GM23338 (cell line): ENCODE measurements around the gene C1R. TPM values are rescaled to one million over a fixed set of nuclear protein-coding genes. Genes with fewer than 3 reads are reported as not detected.

Experiments
- ATAC-seq: fragments of 200-7000 bp; cut with Tn5 transposase; 3 replicates; pipeline ENCODE4 v1.9.1; 2020
- DNase-seq: peaks from one replicate; pipeline ENCODE4 v3.0.0-alpha.2; 2015; ENCODE audit warnings: low spot score
- H2AFZ ChIP-seq: fragments of 200-600 bp; sonication (generic); 2 replicates; pipeline ENCODE4 v1.8.0; 2016; ENCODE audit warnings: antibody characterized with exemption, mild to moderate bottlenecking, moderate library complexity
- H3F3A ChIP-seq: fragments of 200-600 bp; sonication (generic); replicated peaks from 2 replicates; pipeline ENCODE4 v1.8.0; 2017; ENCODE audit warnings: antibody characterized with exemption, mixed run types, low read depth
- H3K27ac ChIP-seq: fragments of 200-600 bp; sonication (generic); 2 replicates; pipeline ENCODE4 v1.6.1; 2016; ENCODE audit warnings: low read depth
- H3K27me3 ChIP-seq: fragments of 200-600 bp; sonication (generic); 2 replicates; pipeline ENCODE4 v1.8.0; 2016; ENCODE audit warnings: mild to moderate bottlenecking, mixed run types, moderate library complexity; ENCODE audit not compliant: insufficient read depth
- H3K36me3 ChIP-seq: fragments of 200-600 bp; sonication (generic); 2 replicates; pipeline ENCODE4 v1.8.0; 2016; ENCODE audit warnings: mild to moderate bottlenecking; ENCODE audit not compliant: insufficient read depth
- H3K4me1 ChIP-seq: fragments of 200-600 bp; sonication (generic); 2 replicates; pipeline ENCODE4 v1.8.0; 2016; ENCODE audit warnings: mild to moderate bottlenecking, moderate library complexity; ENCODE audit not compliant: insufficient read depth
- H3K4me2 ChIP-seq: fragments of 200-600 bp; sonication (generic); 2 replicates; pipeline ENCODE4 v1.7.1; 2017; ENCODE audit warnings: mixed run types
- H3K4me3 ChIP-seq: fragments of 200-600 bp; sonication (generic); 2 replicates; pipeline ENCODE4 v1.6.1; 2016; ENCODE audit warnings: mixed run types
- H3K79me2 ChIP-seq: fragments of 200-600 bp; sonication (generic); replicated peaks from 2 replicates; pipeline ENCODE4 v1.8.0; 2017; ENCODE audit warnings: mild to moderate bottlenecking; ENCODE audit not compliant: insufficient read depth
- H3K9me2 ChIP-seq: fragments of 200-600 bp; sonication (generic); 2 replicates; pipeline ENCODE4 v1.8.0; 2017; ENCODE audit not compliant: insufficient read depth
- H4K20me1 ChIP-seq: fragments of 200-600 bp; sonication (generic); replicated peaks from 2 replicates; pipeline ENCODE4 v1.8.0; 2017; ENCODE audit warnings: mild to moderate bottlenecking; ENCODE audit not compliant: insufficient read depth
- H3K27ac Mint-ChIP-seq: 2 replicates; pipeline ENCODE4 v1.8.0; 2020; ENCODE audit warnings: inconsistent platforms, mild to moderate bottlenecking, moderate library complexity, mixed read lengths
- H3K27me3 Mint-ChIP-seq: 3 replicates; pipeline ENCODE4 v1.8.0; 2022; ENCODE audit warnings: low read depth, mild to moderate bottlenecking, moderate library complexity, mixed read lengths, inconsistent platforms; ENCODE audit not compliant: insufficient read depth, poor library complexity
- H3K36me3 Mint-ChIP-seq: 3 replicates; pipeline ENCODE4 v1.8.0; 2021; ENCODE audit warnings: low read depth, mild to moderate bottlenecking, inconsistent platforms, moderate library complexity, mixed read lengths
- H3K4me1 Mint-ChIP-seq: 3 replicates; pipeline ENCODE4 v1.8.0; 2020; ENCODE audit warnings: mild to moderate bottlenecking, inconsistent platforms, mixed read lengths
- H3K4me3 Mint-ChIP-seq: 3 replicates; pipeline ENCODE4 v1.8.0; 2021; ENCODE audit warnings: moderate library complexity, mild to moderate bottlenecking, inconsistent platforms, mixed read lengths
- H3K9me3 Mint-ChIP-seq: 3 replicates; pipeline ENCODE4 v1.8.0; 2020; ENCODE audit warnings: moderate library complexity, mild to moderate bottlenecking, inconsistent platforms, mixed read lengths
- CTCF ChIP-seq, 2 experiments: fragments of 200-600 bp in 1 of 2; sonication (generic) in 1 of 2; conservative IDR thresholded peaks; 2 replicates each; pipeline versions ENCODE4 v1.5.1 to v1.6.1; 2016 to 2017; ENCODE audit warnings: antibody characterized with exemption in 2 of 2, low read depth in 2 of 2, mild to moderate bottlenecking in 2 of 2, moderate library complexity in 1 of 2
- ETS1 ChIP-seq: IDR thresholded peaks from 2 replicates; pipeline ENCODE4 v1.6.1; 2016; ENCODE audit warnings: antibody characterized with exemption
- EZH2 ChIP-seq: fragments of 200-600 bp; sonication (generic); IDR thresholded peaks from one replicate; pipeline ENCODE4 v1.8.0; 2017; ENCODE audit warnings: antibody characterized with exemption, mild to moderate bottlenecking, low read depth; ENCODE audit not compliant: unreplicated experiment
- EZH2phosphoT487 ChIP-seq: fragments of 200-600 bp; sonication (generic); IDR thresholded peaks from one replicate; pipeline ENCODE4 v1.8.1; 2018; ENCODE audit warnings: antibody characterized with exemption; ENCODE audit not compliant: unreplicated experiment
- JUNB ChIP-seq: IDR thresholded peaks from one replicate; pipeline ENCODE4 v1.6.1; 2016; ENCODE audit warnings: antibody characterized with exemption; ENCODE audit not compliant: unreplicated experiment
- NANOG ChIP-seq: IDR thresholded peaks from 2 replicates; pipeline ENCODE4 v1.6.1; 2016; ENCODE audit warnings: antibody characterized with exemption, borderline replicate concordance
- POLR2AphosphoS5 ChIP-seq: IDR thresholded peaks from 2 replicates; pipeline ENCODE4 v1.6.1; 2016; ENCODE audit warnings: antibody characterized with exemption, low read depth
- REST ChIP-seq: IDR thresholded peaks from one replicate; pipeline ENCODE4 v1.6.1; 2018; ENCODE audit warnings: antibody characterized with exemption; ENCODE audit not compliant: unreplicated experiment
- STAT1 ChIP-seq: IDR thresholded peaks from one replicate; pipeline ENCODE4 v1.6.1; 2016; ENCODE audit warnings: antibody characterized with exemption; ENCODE audit not compliant: unreplicated experiment
- ZNF114 ChIP-seq: fragments of 250-450 bp; sonication (Bioruptor Pico); IDR thresholded peaks from 2 replicates; pipeline ENCODE4 v1.5.0; 2020; ENCODE audit warnings: mild to moderate bottlenecking, moderate library complexity
- ZNF331 ChIP-seq: fragments of 250-450 bp; sonication (Bioruptor Pico); IDR thresholded peaks from 2 replicates; pipeline ENCODE4 v1.5.0; 2020; ENCODE audit warnings: low read depth, mild to moderate bottlenecking, moderate library complexity
- polyA plus RNA-seq: library from polyadenylated mRNA; unstranded; fragments of >200 nt; fragmentation: Nextera tagmentation; extraction: Ambion mirVana; gene quantifications from 2 replicates; pipeline ENCODE4 v1.2.1, GENCODE V29; 2016
- total RNA-seq: library from RNA; depleted of rRNA; stranded (reverse); fragments of >200 nt; shearing (Covaris generic); gene quantifications from 2 replicates; pipeline ENCODE4 v1.2.3, GENCODE V29; 2014
- TF ChIP-seq, protein P1 (sequence below): fragments of 250-450 bp; sonication (Bioruptor Pico); IDR thresholded peaks from 2 replicates; pipeline ENCODE4 v1.5.0; 2020; ENCODE audit warnings: mild to moderate bottlenecking, moderate library complexity

Gene C1R
- total and polyA plus RNA-seq, 2 experiments from 2014 or later = 6.4 to 8.8 TPM

DNA sequence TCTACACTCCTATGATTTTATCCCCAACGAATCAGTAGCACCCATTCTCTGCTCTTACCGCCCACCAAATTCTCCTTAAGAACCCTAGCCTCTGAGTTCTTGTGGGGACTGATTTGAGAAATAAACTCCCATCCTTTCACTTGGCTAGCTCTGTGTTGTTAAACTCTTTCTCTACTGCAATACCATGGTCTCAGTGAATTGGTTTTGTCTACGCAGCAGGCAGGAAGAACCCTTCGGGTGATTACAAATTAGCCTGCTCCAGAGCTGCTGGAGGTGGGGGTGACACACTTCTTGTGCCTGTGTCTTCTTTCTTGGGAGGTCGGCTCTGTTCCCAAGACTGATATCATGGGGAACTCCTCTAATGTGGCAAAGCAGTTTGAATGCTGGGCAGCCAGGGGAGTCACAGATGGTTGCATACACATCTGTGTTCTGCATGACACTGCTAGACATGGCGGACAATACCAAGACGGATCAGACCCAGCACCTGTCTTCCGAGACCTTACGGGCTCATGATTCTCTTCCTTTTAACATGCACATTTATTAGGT is 33.3 kb downstream of the C1R start (continued):
- TF ChIP-seq ETS1 (no peak), STAT1 (no peak), REST (no peak)

GRCh38 chr12:7058163-7058845 is 33.9 kb downstream of the C1R start:
- Histone ChIP-seq H3K79me2 (no peaks in the 10 kb centered on the region), H3F3A (no peaks in the 10 kb centered on the region), H3K36me3 (no peaks in the 10 kb centered on the region), H3K27me3 (no peaks in the 10 kb centered on the region), H2AFZ (0 out of 2 replicates have a peak overlapping the region, but pooled peaks have one; percentile 14), H3K4me3 (no peak overlapping the region), H3K27ac (no peak overlapping the region), H3K4me2 (no peak overlapping the region), H4K20me1 (no peaks in the 10 kb centered on the region), H3K4me1 (peaks cover 8% of the 10 kb centered on the region), H3K9me2 (no peaks in the 10 kb centered on the region)
- DNase-seq (no peak), ATAC-seq (no peak)
- no peaks in the 10 kb centered on the region for H3K9me3 Mint-ChIP-seq
- H3K4me1 Mint-ChIP-seq = peaks cover 20% of the 10 kb centered on the region
- H3K27ac Mint-ChIP-seq = no peak overlapping the region
- H3K27me3 Mint-ChIP-seq = peaks cover 9% of the 10 kb centered on the region
- no peak overlapping the region for H3K4me3 Mint-ChIP-seq
- no peaks in the 10 kb centered on the region for H3K36me3 Mint-ChIP-seq
- TF ChIP-seq, protein P1, sequence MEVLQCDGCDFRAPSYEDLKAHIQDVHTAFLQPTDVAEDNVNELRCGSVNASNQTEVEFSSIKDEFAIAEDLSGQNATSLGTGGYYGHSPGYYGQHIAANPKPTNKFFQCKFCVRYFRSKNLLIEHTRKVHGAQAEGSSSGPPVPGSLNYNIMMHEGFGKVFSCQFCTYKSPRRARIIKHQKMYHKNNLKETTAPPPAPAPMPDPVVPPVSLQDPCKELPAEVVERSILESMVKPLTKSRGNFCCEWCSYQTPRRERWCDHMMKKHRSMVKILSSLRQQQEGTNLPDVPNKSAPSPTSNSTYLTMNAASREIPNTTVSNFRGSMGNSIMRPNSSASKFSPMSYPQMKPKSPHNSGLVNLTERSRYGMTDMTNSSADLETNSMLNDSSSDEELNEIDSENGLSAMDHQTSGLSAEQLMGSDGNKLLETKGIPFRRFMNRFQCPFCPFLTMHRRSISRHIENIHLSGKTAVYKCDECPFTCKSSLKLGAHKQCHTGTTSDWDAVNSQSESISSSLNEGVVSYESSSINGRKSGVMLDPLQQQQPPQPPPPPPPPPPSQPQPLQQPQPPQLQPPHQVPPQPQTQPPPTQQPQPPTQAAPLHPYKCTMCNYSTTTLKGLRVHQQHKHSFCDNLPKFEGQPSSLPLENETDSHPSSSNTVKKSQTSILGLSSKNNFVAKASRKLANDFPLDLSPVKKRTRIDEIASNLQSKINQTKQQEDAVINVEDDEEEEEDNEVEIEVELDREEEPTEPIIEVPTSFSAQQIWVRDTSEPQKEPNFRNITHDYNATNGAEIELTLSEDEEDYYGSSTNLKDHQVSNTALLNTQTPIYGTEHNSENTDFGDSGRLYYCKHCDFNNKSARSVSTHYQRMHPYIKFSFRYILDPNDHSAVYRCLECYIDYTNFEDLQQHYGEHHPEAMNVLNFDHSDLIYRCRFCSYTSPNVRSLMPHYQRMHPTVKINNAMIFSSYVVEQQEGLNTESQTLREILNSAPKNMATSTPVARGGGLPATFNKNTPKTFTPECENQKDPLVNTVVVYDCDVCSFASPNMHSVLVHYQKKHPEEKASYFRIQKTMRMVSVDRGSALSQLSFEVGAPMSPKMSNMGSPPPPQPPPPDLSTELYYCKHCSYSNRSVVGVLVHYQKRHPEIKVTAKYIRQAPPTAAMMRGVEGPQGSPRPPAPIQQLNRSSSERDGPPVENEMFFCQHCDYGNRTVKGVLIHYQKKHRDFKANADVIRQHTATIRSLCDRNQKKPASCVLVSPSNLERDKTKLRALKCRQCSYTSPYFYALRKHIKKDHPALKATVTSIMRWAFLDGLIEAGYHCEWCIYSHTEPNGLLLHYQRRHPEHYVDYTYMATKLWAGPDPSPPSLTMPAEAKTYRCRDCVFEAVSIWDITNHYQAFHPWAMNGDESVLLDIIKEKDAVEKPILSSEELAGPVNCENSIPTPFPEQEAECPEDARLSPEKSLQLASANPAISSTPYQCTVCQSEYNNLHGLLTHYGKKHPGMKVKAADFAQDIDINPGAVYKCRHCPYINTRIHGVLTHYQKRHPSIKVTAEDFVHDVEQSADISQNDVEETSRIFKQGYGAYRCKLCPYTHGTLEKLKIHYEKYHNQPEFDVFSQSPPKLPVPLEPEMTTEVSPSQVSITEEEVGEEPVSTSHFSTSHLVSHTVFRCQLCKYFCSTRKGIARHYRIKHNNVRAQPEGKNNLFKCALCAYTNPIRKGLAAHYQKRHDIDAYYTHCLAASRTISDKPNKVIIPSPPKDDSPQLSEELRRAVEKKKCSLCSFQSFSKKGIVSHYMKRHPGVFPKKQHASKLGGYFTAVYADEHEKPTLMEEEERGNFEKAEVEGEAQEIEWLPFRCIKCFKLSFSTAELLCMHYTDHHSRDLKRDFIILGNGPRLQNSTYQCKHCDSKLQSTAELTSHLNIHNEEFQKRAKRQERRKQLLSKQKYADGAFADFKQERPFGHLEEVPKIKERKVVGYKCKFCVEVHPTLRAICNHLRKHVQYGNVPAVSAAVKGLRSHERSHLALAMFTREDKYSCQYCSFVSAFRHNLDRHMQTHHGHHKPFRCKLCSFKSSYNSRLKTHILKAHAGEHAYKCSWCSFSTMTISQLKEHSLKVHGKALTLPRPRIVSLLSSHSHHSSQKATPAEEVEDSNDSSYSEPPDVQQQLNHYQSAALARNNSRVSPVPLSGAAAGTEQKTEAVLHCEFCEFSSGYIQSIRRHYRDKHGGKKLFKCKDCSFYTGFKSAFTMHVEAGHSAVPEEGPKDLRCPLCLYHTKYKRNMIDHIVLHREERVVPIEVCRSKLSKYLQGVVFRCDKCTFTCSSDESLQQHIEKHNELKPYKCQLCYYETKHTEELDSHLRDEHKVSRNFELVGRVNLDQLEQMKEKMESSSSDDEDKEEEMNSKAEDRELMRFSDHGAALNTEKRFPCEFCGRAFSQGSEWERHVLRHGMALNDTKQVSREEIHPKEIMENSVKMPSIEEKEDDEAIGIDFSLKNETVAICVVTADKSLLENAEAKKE (CRISPR knock-in tag) = no peak
- TF ChIP-seq EZH2phosphoT487 (no peak), EZH2 (no peak), CTCF (conservative IDR thresholded peaks at IDR 0.05; ENCODE audit: low read depth in 2 of 2) (no peak), JUNB (no peak), ZNF114 (no peak), NANOG (no peak), ZNF331 (CRISPR knock-in tag) (no peak), POLR2AphosphoS5 (no peak)
